GM12891 (cell line): ENCODE measurements around the gene FILIP1.

Source experiments
- DNase-seq: peaks from one replicate; pipeline ENCODE4 v3.0.0; 2011; ENCODE audit warnings: low spot score; ENCODE audit not compliant: insufficient read length
- FAIRE-seq: peaks from 2 replicates; lab custom pipeline; 2011; peaks lifted over from hg19 to GRCh38; lab: Jason Lieb, UNC
- PAX5 ChIP-seq: IDR thresholded peaks from 2 replicates; pipeline ENCODE4 v1.6.1; 2011; ENCODE audit warnings: low read length, moderate library complexity, mild to moderate bottlenecking; ENCODE audit not compliant: insufficient read depth, severe bottlenecking
- POLR2A ChIP-seq: IDR thresholded peaks from 2 replicates; pipeline ENCODE4 v1.6.1; 2011; ENCODE audit warnings: low read depth, low read length, control low read depth
- POLR2AphosphoS5 ChIP-seq: IDR thresholded peaks from 2 replicates; pipeline ENCODE4 v1.6.1; 2011; ENCODE audit warnings: low read depth, low read length, control low read depth
- POU2F2 ChIP-seq: IDR thresholded peaks from 2 replicates; pipeline ENCODE4 v1.6.1; 2011; ENCODE audit warnings: low read depth, mild to moderate bottlenecking, control low read depth, low read length, moderate library complexity
- SPI1 ChIP-seq: IDR thresholded peaks from 2 replicates; pipeline ENCODE4 v1.6.1; 2011; ENCODE audit warnings: low read depth, low read length, control low read depth
- TAF1 ChIP-seq: IDR thresholded peaks from 2 replicates; pipeline ENCODE4 v1.6.1; 2011; ENCODE audit warnings: low read depth, low read length, control low read depth

FILIP1 gene

GRCh38 chr6:75268988-75269354, 224.6 kb downstream of the FILIP1 start:
- FAIRE-seq (peak; percentile 55), DNase-seq (no peak)
- TF ChIP-seq POLR2A (no peak), SPI1 (no peak), POLR2AphosphoS5 (no peak), TAF1 (no peak), PAX5 (no peak), POU2F2 (no peak)

- TF ChIP-seq PAX5 = no peak
- DNase-seq (no peak), FAIRE-seq (peak; percentile 28)
Measured at GRCh38 chr6:75268121-75268987, 225.2 kb downstream of the FILIP1 start.

- DNase-seq (no peak), FAIRE-seq (no peak)
- TF ChIP-seq TAF1 (no peak), POLR2AphosphoS5 (no peak), POU2F2 (no peak), PAX5 (no peak), POLR2A (no peak), SPI1 (no peak)
Measured at GRCh38 chr6:75267461-75267860, 226.1 kb downstream of the FILIP1 start.

DNA sequence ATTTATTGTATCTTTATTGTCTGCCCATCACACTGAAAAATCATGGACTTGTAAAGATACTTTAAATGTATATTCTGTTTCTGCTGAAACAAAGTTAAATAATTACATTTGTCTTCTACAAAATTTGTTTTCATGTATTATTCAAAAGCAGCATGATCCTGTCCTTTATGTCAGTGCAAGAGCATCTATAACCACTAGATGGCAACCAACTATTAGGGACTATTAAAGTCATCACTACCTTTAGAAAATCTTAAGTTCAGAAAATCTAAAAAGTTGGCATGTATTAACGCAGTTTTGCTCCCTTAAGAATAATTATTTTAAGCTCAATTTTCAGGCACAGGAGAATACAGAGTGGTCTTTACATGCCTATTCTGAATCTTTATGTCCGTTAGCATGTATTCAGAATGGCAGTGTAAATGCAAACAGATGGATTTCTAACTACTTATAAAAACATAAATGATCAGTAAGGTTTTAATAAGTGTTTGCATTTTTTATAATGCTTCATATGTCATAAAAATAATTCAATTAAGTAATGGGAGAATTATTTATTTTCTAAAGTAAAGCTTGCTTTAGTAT, 226.8 kb downstream of the FILIP1 start:
- peak; percentile 72 for FAIRE-seq

GRCh38 chr6:75263401-75263750, 230.2 kb downstream of the FILIP1 start:
- TF ChIP-seq TAF1 = no peak
- TF ChIP-seq PAX5 = no peak
- no peak for TF ChIP-seq POLR2A
- TF ChIP-seq POLR2AphosphoS5 = no peak
- no peak for TF ChIP-seq POU2F2
- TF ChIP-seq SPI1 = no peak
- FAIRE-seq (no peak), DNase-seq (no peak)

More for the DNA sequence above, 226.8 kb downstream of the FILIP1 start:
- DNase-seq = no peak
- no peak for TF ChIP-seq POLR2AphosphoS5
- TF ChIP-seq TAF1 = no peak
- TF ChIP-seq POLR2A = no peak
- no peak for TF ChIP-seq PAX5
- TF ChIP-seq POU2F2 = no peak
- no peak for TF ChIP-seq SPI1

DNA sequence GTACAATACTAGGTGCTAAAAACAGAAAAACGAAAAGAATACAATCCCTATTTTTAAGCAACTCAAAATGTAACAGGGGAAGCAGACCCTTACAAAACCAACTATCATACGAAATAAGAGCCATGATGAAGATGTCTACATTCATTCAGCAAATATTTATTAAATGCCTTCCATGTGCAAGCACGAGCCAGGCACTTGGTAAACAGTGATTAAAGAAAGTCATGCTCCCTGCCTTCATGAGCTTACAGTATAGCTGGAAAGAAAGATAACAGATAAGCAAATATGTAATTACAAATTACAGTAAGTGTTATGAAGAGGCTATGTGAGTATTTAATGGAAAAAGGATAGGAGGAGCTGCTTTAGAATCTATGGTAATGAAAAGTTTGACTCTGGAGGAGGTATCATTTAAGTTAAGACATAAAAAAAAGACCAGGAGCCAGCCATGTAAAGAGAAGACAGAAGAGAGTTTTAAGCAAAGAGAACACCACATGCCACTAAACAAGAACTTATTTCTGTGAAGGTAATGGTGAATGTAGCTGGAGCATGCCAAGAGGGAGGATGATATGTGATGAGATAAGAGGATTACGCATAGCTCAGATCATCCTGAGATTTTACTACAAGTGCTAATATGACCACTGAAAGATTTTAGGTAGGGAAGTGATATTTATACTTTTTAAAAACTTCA, 230.7 kb downstream of the FILIP1 start:
- FAIRE-seq = no peak
- no peak for DNase-seq
- TF ChIP-seq SPI1 = no peak
- TF ChIP-seq PAX5 = no peak
- TF ChIP-seq POLR2AphosphoS5 = no peak
- TF ChIP-seq POU2F2 = no peak
- no peak for TF ChIP-seq POLR2A
- TF ChIP-seq TAF1 = no peak

GRCh38 chr6:75261299-75261698, 232.3 kb downstream of the FILIP1 start:
- DNase-seq (no peak), FAIRE-seq (no peak)
- TF ChIP-seq POLR2AphosphoS5 = no peak
- no peak for TF ChIP-seq TAF1
- TF ChIP-seq SPI1 = no peak
- no peak for TF ChIP-seq PAX5
- no peak for TF ChIP-seq POU2F2
- TF ChIP-seq POLR2A = no peak

DNA sequence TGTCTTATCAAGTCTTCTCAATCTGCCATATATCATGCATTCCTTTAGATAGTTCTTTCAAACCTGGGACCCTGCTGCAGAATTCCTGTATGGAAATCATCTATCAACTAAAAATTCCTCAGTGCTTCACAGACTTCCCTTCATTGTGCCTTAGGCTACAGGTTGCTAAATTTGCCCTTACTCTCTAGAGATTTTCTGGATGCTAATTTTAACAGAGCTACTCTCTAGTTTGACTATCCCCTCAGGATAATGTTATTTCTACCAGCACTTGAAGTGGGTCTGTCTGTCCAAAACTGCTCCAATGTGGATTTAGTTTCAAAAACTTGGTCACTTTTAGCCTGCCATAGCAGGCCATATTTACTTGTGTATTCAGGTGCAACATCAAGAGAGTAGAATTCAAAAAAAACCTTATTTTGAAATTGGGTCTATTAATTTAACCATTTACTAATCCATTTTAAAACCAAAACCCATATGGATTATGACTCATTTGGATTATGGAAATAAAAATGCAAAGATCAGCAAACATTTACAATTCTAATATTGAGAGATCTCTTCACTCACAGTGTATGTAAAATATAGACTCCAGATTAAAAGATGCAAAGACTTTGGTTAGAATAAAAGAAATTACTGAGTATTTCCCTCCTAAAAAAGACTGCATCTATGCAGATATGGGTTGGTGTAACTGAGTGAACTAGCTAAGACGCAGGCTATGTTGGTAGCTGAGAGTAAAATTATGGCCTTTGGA, 236.1 kb downstream of the FILIP1 start:
- TF ChIP-seq SPI1 = no peak
- DNase-seq (no peak), FAIRE-seq (no peak)

DNA sequence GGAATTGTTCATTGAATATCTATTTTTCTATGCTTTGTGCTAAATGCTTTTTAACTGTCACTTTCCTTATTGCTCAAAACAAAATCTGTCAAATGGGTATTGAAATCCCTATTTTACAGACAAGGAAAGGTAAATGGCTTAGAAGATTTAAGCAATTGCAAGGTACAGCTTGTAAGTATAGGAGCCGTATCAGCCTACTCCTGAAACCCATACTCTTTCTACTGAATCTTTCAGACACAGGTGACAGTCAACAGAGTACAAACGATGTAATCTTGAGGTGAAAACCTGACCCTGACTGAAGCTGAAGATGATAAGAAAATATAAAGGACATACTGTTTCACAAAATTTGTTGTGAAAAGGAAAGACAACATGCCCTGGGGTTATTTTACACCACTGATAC, 243.0 kb downstream of the FILIP1 start:
- FAIRE-seq = no peak
- DNase-seq = no peak
- TF ChIP-seq POLR2AphosphoS5 (no peak), SPI1 (no peak), PAX5 (no peak), POU2F2 (no peak), TAF1 (no peak), POLR2A (no peak)
